Measurements from ENCODE around the gene SHD. TPM values are rescaled to one million over a fixed set of nuclear protein-coding genes. Genes with fewer than 3 reads are reported as not detected.
A peak's percentile ranks its signal among the peaks of the same experiment; 100 is the strongest.

The SHD gene, protein sequence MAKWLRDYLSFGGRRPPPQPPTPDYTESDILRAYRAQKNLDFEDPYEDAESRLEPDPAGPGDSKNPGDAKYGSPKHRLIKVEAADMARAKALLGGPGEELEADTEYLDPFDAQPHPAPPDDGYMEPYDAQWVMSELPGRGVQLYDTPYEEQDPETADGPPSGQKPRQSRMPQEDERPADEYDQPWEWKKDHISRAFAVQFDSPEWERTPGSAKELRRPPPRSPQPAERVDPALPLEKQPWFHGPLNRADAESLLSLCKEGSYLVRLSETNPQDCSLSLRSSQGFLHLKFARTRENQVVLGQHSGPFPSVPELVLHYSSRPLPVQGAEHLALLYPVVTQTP
- total RNA-seq (2011; cell fraction: chromatin; rRNA removed; ENCODE audit: low replicate concordance), result 0.42 TPM in 1 of 2 replicates, not detected in the other
- not detected in 2 replicates for total RNA-seq (2011; cell fraction: nucleolus; rRNA removed)
- total RNA-seq (2011; cell fraction: nucleoplasm; rRNA removed), result not detected in 2 replicates
- total RNA-seq (2014; rRNA removed) (0.33 TPM in 1 of 2 replicates, not detected in the other), total RNA-seq (2014; rRNA removed; fragmentation: Illumina TruSeq; extraction: Trizol) (not detected in 2 replicates), total RNA-seq (2015; rRNA removed; fragmentation: Illumina TruSeq; extraction: Trizol) (0.15 TPM in 1 of 2 replicates, not detected in the other), total RNA-seq (2021) (0.38 and 0.62 TPM in 2 replicates), polyA plus RNA-seq (2011; rRNA removed) (0.22 TPM in 1 of 2 replicates, not detected in the other), polyA plus RNA-seq (2014; fragmentation: Illumina TruSeq; extraction: Trizol) (0.42 TPM in 1 of 2 replicates, not detected in the other), polyA plus RNA-seq (2014; fragmentation: Nextera tagmentation; extraction: Ambion mirVana) (under 1 TPM; 0.13 to 0.18 TPM), polyA plus RNA-seq (2014; rRNA removed) (0.05 and 0.13 TPM in 2 replicates), polyA minus RNA-seq (2011; rRNA and poly(A)+ RNA removed) (not detected in 2 replicates), Bru-seq, nascent RNA (percentile 12 among the genes with signal in this experiment), BruChase-seq, experiment 1, labeled RNA remaining after a 2-hour chase (percentile 12 among the genes with signal in this experiment), BruChase-seq, experiment 2, labeled RNA remaining after a 6-hour chase (percentile 12 among the genes with signal in this experiment)
- 0.21 and 0.49 TPM in 2 replicates for polyA plus RNA-seq (2011; cell fraction: cytosol; rRNA removed)
- 0.36 and 0.90 TPM in 2 replicates for polyA plus RNA-seq (2011; cell fraction: nucleus; rRNA removed)
- 0.78 and 1.4 TPM in 2 replicates for polyA plus RNA-seq (2012)
- polyA minus RNA-seq (2011; cell fraction: cytosol; rRNA and poly(A)+ RNA removed), result not detected in 2 replicates
- not detected in 2 replicates for polyA minus RNA-seq (2011; cell fraction: nucleus; rRNA and poly(A)+ RNA removed)
- long read RNA-seq, experiment 1, result 0 reads
- long read RNA-seq, experiment 2, partial matches to known transcripts, result 1 of 1 reads
- long read RNA-seq, experiment 2, other reads (novel, unspliced or antisense), result 0 of 1 reads
- long read RNA-seq, experiment 3, partial matches to known transcripts, result 0 of 1 reads
- long read RNA-seq, experiment 3, other reads (novel, unspliced or antisense), result 1 of 1 reads

DNA sequence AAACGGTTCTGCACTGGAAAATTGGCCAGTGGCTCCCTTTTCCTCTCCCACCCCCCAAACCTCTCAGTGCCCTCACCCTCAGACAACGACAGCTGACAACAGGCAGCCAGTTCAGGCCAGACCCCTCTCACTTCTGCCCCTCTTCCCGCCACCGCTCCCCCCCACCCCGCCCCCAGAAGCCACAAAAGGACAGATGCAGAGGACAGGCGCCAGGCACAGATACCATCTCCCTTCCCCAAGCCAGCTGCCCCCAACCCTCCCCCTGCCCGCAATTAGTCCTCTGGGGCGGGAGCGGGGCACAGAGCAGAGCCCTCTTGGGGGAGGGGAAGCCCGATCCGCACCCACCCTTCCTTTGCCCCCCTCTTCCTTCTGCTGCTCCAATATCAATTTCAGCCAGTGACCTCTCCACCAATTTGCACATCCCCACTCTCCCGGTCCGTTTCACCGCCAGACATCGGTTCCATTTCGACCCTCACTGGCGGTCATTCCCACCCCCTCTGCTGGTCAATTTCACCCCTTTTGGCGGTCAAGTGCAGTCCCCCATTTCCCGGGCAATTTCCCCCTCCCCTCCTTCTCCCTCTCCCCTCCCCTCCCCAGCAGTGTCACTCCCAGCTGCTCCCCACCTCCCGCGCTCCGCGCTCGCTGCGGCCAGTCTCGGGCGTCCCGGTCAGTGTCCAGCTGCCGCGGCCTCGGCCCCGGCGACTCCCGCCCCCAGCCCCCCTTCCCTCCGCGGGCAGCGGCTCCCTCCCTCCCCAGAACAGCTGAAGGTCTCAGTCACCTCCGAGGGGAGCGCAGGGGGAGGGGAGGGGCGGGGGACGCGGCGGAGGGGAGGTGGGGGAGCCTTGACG, at the start of gene SHD:
Gene SHD (plus strand): TSS at position 848 of the 848 bp plus-strand sequence. CDS start 798 bp downstream, outside the sequence.
- H3K27ac ChIP-seq (ENCODE audit: extremely low read depth, low read depth, low read length), result no peak within 1 kb of the TSS
- ChIA-PET CTCF (ENCODE audit: low intra/inter-chr PET ratio) (no interaction called here), POLR2A (interaction anchor here (0.5 to 1.6 kb wide), 4 partner anchors 15 to 165 kb away, joined by 3 to 4 read pairs (median 3); no protein-coding TSS in a partner anchor)
- no peaks in the 10 kb centered on the region for H3K36me3 ChIP-seq (ENCODE audit: control insufficient read depth, insufficient read depth, low read length)
- WGBS (ENCODE audit: insufficient coverage, low coverage, missing lambda C conversion rate), result 1% methylated on average over 10 of the region's 44 CpGs
- H3K9me1 ChIP-seq (ENCODE audit: control insufficient read depth, insufficient read depth, low read length), result no peaks in the 10 kb centered on the region
- peaks cover 0 to 18% of the 10 kb centered on the region in 2 experiments; a peak in 4 of 5 replicates for H3K4me1 ChIP-seq (replicated peaks in 1 of 2; ENCODE audit: control insufficient read depth in 2 of 2, insufficient read depth in 2 of 2, low read length in 2 of 2)
- H2AFZ ChIP-seq (ENCODE audit: low read depth, low read length), result no peak within 1 kb of the TSS
- H3K79me2 ChIP-seq (ENCODE audit: control insufficient read depth, insufficient read depth, low read length), result no peaks in the 10 kb centered on the region
- no peak within 1 kb of the TSS for H3K4me2 ChIP-seq (ENCODE audit: insufficient read depth, low read length)
- H4K20me1 ChIP-seq (replicated peaks; ENCODE audit: control insufficient read depth, insufficient read depth, low read length), result 0 out of 2 replicates have a peak, but pooled peaks cover 5% of the 10 kb centered on the region
- DNase-seq (ENCODE audit: extremely low read depth in 1 of 4, low spot score in 3 of 4) (peak in 3 of 4 experiments; percentile 32 to 67 (median 65)), ATAC-seq (peak; percentile 75), FAIRE-seq (no peak)
- intact Hi-C loops (cut with micrococcal nuclease) (no loop called here), in situ Hi-C loops (cut with MboI) (loop anchor here (10.0 kb wide), 1 partner anchor 66 kb away; the partner anchor contains the start of gene MPND)
- peak within 1 kb of the TSS in 1 of 2 experiments; percentile 61; a peak in 2 of 4 replicates for H3K9ac ChIP-seq (ENCODE audit: insufficient read depth in 1 of 2, low read depth in 2 of 2, low read length in 2 of 2)
- no peaks in the 10 kb centered on the region for H3K9me3 ChIP-seq (replicated peaks; ENCODE audit: control insufficient read depth, insufficient read depth, low read depth, low read length)
- TF ChIP-seq, protein P1, sequence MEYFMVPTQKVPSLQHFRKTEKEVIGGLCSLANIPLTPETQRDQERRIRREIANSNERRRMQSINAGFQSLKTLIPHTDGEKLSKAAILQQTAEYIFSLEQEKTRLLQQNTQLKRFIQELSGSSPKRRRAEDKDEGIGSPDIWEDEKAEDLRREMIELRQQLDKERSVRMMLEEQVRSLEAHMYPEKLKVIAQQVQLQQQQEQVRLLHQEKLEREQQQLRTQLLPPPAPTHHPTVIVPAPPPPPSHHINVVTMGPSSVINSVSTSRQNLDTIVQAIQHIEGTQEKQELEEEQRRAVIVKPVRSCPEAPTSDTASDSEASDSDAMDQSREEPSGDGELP (CRISPR knock-in tag; IDR thresholded peaks at IDR 0.05; ENCODE audit: borderline replicate concordance), result peak; percentile 51; the same call in 1 of the 2 replicates
- TF ChIP-seq MCM7 (IDR thresholded peaks at IDR 0.05), result no peak
- TF ChIP-seq, protein P2, sequence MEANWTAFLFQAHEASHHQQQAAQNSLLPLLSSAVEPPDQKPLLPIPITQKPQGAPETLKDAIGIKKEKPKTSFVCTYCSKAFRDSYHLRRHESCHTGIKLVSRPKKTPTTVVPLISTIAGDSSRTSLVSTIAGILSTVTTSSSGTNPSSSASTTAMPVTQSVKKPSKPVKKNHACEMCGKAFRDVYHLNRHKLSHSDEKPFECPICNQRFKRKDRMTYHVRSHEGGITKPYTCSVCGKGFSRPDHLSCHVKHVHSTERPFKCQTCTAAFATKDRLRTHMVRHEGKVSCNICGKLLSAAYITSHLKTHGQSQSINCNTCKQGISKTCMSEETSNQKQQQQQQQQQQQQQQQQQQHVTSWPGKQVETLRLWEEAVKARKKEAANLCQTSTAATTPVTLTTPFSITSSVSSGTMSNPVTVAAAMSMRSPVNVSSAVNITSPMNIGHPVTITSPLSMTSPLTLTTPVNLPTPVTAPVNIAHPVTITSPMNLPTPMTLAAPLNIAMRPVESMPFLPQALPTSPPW (CRISPR knock-in tag; IDR thresholded peaks at IDR 0.05), result peak; percentile 70
- no peak within 1 kb of the TSS for H3K4me3 ChIP-seq
- no TSS peak for BruUV-seq (replicated peaks)
- peaks cover 16 to 24% of the 10 kb centered on the region in 2 experiments; a peak in 4 of 5 replicates for H3K27me3 ChIP-seq (ENCODE audit: control insufficient read depth in 2 of 2, insufficient read depth in 2 of 2, low read length in 2 of 2)
